ENCODE measurements around the gene DNAL4.

Gene DNAL4

DNA sequence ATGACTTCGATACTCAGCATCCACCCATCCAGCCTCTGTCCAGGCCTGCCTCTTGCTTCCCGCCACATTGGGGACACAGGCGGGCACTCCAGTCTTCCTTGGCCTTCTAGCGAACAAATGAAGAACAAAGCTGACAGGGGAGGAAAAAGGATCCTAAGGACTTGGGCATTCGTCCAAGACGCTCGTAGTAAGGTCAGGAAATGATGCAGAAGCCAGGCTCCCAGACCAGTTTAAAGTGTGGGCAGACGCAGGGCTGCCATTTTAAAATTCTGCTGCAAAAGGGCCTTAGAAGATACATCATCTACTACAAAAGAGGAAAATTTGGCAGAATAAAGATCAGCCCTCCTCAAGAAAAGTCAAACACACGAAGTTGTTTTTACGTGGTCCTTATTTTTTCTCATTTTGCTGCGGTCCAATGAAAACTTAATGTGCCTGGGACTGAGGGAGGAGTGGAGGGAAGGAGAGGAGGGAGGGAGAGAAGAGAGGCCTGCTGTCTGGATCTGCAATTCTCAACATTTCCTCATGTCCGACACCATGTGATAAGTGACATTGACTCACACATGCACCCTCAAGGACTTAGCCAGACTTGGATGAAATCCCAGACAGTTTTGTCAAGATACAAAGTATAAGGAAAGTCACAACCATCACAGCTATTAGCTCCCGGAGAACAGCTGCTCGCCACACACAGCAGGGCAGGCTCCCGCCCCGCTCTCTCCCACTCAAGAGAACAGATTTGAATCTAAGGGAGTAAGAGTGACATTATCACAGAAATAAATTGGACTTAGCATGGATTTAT lies 5.7 kb downstream of the DNAL4 start:
- DNase-seq (ENCODE audit: low read depth in 1 of 2, low spot score in 1 of 2) = no peak

DNA sequence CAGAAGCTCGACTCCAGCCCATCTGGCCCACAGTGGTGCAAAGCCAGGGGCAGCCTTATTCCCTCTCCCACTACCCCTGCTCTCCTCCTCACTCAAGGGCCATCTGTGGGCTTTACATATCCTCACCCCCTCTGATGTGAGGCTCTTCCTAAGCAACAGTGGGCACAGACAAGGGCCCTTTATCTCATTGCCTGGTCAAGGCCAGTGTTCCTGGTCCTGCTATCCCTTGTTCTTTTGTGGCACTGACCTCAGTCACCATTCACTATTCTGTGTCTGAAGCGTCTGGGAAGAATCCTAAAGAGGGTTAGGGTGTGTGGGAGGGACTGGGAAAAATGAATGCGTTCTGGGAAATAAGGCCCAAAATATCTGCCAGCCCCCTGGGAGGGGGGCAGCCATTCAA lies 7.3 kb downstream of the DNAL4 start:
- no peak for DNase-seq (ENCODE audit: low read depth in 1 of 2, low spot score in 1 of 2)

DNA sequence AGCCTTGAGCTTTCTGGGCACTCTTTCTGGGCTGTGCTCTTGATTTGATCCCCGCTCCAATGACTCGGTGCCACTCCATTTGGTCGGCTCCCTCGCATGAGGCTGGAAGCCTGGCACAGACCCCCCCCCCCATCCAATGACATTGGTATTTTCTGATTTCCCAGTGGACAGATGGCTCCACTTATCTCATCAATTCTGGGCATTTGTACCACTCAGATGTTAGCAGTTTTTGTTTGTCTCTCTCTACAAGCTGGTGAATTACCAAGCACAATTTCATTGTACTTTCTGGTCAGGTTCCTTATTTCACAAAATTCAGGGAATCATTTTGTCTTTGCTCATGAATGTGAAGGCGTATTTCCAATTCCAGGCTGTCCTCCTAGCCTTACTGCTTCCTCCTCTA lies 9.1 kb downstream of the DNAL4 start:
- no peak for DNase-seq (ENCODE audit: low read depth in 1 of 2, low spot score in 1 of 2)

DNA sequence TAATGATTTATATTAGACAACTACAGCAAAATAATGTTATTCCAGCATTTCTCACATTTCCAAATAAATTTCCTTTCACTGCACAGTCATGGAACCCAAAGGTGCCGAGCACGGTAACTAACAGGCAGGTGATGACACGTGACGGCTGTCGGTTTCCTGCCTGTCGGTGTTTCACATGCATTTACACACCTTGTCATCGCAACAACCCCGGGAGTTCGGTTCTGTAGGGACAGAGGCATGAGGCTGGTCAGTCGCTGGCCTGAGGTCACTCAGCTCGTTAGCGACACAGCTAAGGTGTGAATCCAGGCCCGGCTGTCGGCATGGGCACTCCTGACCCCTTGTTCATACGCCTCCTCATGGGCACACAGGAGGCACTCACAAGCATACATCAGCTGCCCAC lies 9.9 kb downstream of the DNAL4 start:
- DNase-seq (ENCODE audit: low read depth in 1 of 2, low spot score in 1 of 2) = no peak

DNA sequence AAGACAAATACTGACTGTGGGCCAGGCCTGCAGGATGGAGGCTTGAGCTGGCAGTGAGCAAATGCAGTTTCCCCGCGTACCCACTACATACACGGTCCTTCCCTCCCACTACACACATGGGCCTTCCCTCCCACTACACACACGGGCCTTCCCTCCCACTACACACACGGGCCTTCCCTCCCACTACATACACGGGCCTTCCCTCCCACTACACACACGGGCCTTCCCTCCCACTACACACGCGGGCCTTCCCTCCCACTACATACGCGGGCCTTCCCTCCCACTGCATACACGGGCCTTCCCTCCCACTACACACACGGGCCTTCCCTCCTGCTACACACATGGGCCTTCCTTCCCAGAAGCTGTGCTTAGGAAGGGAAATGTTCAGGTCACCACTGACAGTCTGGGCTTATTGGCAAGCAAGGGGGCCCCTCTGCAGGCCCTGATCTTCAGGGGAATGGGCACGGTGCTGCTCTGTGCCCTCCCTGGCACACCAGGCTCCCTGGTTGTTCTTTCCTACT lies 10.8 kb downstream of the DNAL4 start:
- DNase-seq (ENCODE audit: low read depth in 1 of 2, low spot score in 1 of 2) = no peak

GRCh38 chr22:38782402-38783094 lies 11.4 kb downstream of the DNAL4 start:
- DNase-seq (ENCODE audit: low read depth in 1 of 2, low spot score in 1 of 2) = no peak

DNA sequence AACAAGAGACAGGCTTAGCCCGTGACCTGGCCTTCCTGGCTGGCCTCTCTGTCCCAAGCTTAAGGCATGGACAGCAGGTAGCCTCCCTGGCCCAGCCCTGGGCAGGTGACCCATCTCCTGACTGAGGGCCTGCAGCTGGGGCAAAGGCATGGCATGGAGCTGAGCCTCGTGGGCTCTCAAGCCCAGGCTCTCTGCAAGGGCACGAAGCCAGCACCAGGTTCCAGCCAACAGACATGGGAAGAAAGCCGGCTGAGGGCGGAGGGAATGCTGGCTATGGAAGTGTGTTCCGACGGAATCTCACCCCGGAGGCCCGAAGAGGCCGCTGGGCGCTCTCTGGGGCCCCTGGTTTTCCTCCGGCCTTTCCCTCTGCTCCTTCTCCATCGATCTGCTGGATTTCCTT lies 12.9 kb downstream of the DNAL4 start:
- no peak for DNase-seq (ENCODE audit: low read depth in 1 of 2, low spot score in 1 of 2)

DNA sequence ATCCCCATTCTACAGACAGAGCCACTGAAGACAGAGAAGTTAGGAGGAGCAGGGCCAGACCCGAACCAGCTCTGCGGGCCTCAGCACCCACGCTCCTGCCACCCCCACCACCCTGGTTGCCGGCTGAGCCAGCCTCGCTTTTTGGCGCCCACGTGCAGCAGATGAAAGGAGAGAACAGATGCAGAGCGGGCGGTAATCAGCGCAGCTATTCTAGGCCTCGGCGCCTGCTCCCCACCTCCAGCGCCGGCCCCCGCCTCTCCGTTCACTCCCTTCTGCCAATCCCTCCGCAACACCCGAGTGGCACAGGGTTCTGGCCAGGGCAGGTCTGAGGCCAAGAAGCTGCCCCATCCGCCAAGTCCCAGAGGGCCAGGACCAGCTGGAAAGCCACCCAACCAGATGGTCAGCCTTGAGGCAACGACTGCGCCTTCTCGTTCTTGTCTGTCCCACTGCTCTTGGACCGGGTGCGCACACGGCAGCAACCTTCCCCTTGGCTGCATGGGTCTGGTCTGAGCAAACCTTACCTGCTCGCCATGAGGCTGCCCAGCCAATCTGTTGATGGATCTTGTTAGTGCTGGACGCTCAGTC lies 16.8 kb downstream of the DNAL4 start:
- DNase-seq (ENCODE audit: low read depth in 1 of 2, low spot score in 1 of 2) = no peak

DNA sequence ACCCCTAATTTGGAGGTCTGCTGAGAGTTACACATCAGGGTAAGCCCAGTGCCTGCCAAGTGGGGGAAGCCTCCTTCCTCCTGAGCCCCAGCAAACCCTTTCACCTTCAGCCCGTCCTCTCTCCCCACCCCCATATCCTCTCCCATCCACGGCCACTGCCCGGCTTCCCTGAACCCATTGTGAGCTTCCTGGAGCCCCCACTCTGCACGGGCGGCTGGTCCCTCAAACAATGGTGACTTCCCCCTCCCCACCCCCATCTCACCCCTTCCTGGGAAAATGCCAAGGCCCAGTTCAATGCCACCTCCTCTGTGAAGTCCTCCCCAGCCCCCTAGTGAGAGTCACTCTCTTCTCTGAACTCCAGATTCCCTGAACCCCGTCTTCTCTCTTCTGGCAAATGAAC lies 17.9 kb downstream of the DNAL4 start:
- DNase-seq (ENCODE audit: low read depth in 1 of 2, low spot score in 1 of 2) = no peak

GRCh38 chr22:38775656-38776055 lies 18.3 kb downstream of the DNAL4 start:
- DNase-seq (ENCODE audit: low read depth in 1 of 2, low spot score in 1 of 2) = no peak

DNA sequence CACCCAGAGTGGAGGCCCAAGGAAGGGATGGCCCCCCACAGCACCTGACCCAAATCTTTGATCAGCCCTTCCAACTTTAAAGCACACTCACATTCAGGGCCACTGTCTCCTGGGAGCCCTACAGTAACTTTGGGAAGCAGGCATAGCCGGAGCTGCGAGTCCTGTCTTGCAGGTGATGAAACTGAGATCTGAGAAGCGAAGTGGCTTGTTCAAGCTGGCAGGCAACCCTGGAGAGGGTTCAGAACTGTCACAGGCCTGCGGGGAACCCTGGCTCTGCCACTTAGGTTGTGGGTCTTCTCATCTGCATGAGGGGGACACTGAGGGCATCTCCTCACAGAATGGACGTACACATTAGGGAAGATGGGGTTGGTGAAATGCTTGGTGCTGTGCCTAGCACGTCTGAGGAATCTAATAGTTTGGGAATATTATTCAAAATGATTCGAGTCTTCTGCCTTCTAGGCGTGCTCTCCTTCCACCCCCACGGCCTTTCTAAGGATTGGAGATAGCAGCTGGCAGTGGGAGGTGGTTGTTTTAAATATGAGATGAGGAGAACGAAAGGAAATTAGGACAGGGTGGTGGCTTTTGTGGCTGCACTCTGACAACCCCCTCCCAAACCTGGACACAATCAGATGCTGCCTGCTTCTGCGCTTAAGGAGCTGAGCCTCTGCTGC lies 19.3 kb downstream of the DNAL4 start:
- no peak for DNase-seq (ENCODE audit: low read depth in 1 of 2, low spot score in 1 of 2)

GRCh38 chr22:38773363-38773946 lies 20.5 kb downstream of the DNAL4 start:
- DNase-seq (ENCODE audit: low read depth in 1 of 2, low spot score in 1 of 2) = no peak

DNA sequence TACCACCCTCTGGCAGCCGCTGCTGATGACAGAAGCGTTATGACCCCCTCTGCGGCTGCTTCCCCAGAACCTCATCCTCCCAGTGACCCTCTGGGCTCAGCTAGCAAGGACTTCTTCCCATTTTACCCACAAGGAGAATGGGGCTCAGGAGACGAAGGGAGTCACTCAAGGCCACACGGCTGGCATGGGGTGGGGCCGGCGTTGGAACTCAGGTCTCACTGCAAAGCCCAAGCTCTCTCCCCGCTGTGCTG lies 21.4 kb downstream of the DNAL4 start:
- DNase-seq (ENCODE audit: low read depth in 1 of 2, low spot score in 1 of 2) = no peak

GRCh38 chr22:38770257-38770949 lies 23.5 kb downstream of the DNAL4 start:
- DNase-seq (ENCODE audit: low read depth in 1 of 2, low spot score in 1 of 2) = no peak

GRCh38 chr22:38768036-38768435 lies 25.9 kb downstream of the DNAL4 start:
- no peak for DNase-seq (ENCODE audit: low read depth in 1 of 2, low spot score in 1 of 2)

- DNase-seq (ENCODE audit: low read depth in 1 of 2, low spot score in 1 of 2) = no peak
These were observed 26.6 kb downstream of the DNAL4 start for GRCh38 chr22:38767313-38767712.

DNA sequence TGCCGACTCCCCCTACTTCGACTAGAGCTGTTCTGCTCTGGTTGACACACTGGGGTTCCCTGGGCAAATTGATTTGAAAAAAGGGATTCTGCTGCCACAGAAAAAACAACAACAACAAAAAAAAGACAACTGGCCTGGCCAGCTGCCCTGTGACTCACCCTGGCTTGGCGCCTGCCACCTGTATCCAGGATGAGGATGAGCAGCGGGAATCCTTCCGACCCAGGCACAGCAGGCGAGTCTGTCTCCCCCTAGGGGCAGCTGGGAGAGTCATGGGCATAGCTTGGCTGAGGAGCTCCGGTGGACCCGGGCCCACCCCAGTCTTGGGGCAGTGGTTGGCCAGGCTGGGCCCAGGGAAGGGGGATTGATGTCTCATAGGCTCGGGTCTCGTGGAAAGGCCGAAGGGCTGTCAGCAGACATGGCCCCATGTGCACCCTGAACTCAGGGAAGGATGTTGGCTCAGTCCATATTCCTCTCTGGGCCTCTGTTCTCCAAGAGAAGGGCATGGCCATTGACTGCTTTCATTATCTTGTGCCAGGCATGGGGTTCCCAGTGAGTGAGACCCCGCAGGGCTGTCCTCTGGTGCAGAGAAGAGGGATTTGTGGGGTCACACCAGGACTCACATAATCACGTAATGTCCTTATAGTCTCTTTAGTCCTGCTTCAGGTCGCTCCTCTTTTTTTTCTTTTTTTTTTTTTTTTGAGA lies 27.7 kb downstream of the DNAL4 start:
- DNase-seq (ENCODE audit: low read depth in 1 of 2, low spot score in 1 of 2) = peak in 1 of 2 donors; percentile 19

- DNase-seq (ENCODE audit: low read depth in 1 of 2, low spot score in 1 of 2) = no peak
These were observed 31.4 kb downstream of the DNAL4 start for GRCh38 chr22:38762551-38762983.

- DNase-seq (ENCODE audit: low read depth in 1 of 2, low spot score in 1 of 2) = no peak
These were observed 32.5 kb downstream of the DNAL4 start for GRCh38 chr22:38761202-38762162.

Data from stimulated activated CD4-positive, alpha-beta T cell treated with anti-CD3 and anti-CD28 coated beads, Interleukin-15, amount 100 ng/mL, for 1 hour (primary cell).